Right kidney (tissue), 1 donor: ENCODE results near the gene OR2T29.
"Not testable (repeated sequence)": the region's sequence is repeated elsewhere in the genome, so short reads cannot be mapped to it uniquely, and the experiment has no call there.

Experiments
- DNase-seq: peaks from one replicate; pipeline ENCODE4 v3.0.0-alpha.2; 2016

The OR2T29 gene

DNA sequence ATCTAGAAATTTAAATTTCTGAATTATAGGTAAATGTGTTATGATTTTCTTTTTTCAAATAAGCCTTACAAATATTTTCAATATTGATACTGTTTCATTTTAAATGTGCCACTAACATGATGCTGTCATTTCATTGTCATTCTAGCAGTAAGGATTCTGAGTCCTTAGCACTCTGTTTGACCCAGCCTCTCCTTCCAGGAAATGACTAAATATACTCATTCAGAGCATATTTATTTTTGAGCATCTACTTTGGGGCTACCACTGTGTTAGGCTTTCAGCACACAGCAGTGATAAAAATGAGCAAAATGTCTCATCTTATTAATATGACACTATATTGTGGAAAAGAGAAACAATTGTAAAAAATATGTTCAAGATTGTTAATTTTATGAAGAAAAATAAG is 52.4 kb downstream of the OR2T29 start:
- not testable (repeated sequence) for DNase-seq

GRCh38 chr1:248507773-248508172 is 54.8 kb downstream of the OR2T29 start, which contains the start of gene OR2G6:
Gene OR2G6 (plus strand): TSS chr1:248508073. CDS start chr1:248521647, 13,574 bp downstream.
- not testable (repeated sequence) for DNase-seq
